Choroid plexus epithelial cell (primary cell): ENCODE data around the gene KCNC1.

Experiments
- DNase-seq: peaks from one replicate; pipeline ENCODE4 v3.0.0-alpha.2; 2010; ENCODE audit warnings: low read depth
- H3K4me3 ChIP-seq: 2 replicates; pipeline ENCODE4 v1.5.1; 2011; ENCODE audit warnings: low read depth, mild to moderate bottlenecking, control low read depth, low read length, moderate library complexity
- TF ChIP-seq, protein P1 (sequence below): conservative IDR thresholded peaks from 2 replicates; pipeline ENCODE4 v1.5.1; 2011; ENCODE audit warnings: low read depth, mild to moderate bottlenecking, control low read depth, inconsistent platforms, low read length, moderate library complexity

The KCNC1 gene

DNA sequence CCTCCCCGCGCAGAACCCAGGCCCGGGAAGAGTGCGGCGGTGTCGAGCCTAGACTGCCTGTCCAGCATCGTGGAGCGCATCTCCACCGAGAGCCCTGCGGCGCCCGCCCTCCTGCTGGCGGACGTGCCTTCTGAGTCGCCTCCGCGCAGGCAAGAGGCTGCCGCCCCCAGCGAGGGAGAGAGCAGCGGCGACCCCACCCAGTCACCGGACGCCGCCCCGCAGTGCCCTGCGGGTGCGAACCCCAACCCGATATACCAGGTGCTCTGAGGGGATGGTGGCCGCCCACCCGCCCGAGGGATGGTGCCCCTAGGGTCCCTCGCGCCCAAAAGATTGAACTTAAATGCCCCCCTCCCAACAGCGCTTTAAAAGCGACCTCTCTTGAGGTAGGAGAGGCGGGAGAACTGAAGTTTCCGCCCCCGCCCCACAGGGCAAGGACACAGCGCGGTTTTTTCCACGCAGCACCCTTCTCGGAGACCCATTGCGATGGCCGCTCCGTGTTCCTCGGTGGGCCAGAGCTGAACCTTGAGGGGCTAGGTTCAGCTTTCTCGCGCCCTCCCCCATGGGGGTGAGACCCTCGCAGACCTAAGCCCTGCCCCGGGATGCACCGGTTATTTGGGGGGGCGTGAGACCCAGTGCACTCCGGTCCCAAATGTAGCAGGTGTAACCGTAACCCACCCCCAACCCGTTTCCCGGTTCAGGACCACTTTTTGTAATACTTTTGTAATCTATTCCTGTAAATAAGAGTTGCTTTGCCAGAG lies 13.2 kb upstream of the KCNC1 start:
- no peak for DNase-seq
- TF ChIP-seq, protein P1, sequence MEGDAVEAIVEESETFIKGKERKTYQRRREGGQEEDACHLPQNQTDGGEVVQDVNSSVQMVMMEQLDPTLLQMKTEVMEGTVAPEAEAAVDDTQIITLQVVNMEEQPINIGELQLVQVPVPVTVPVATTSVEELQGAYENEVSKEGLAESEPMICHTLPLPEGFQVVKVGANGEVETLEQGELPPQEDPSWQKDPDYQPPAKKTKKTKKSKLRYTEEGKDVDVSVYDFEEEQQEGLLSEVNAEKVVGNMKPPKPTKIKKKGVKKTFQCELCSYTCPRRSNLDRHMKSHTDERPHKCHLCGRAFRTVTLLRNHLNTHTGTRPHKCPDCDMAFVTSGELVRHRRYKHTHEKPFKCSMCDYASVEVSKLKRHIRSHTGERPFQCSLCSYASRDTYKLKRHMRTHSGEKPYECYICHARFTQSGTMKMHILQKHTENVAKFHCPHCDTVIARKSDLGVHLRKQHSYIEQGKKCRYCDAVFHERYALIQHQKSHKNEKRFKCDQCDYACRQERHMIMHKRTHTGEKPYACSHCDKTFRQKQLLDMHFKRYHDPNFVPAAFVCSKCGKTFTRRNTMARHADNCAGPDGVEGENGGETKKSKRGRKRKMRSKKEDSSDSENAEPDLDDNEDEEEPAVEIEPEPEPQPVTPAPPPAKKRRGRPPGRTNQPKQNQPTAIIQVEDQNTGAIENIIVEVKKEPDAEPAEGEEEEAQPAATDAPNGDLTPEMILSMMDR, result no peak
- no peak overlapping the region for H3K4me3 ChIP-seq

DNA sequence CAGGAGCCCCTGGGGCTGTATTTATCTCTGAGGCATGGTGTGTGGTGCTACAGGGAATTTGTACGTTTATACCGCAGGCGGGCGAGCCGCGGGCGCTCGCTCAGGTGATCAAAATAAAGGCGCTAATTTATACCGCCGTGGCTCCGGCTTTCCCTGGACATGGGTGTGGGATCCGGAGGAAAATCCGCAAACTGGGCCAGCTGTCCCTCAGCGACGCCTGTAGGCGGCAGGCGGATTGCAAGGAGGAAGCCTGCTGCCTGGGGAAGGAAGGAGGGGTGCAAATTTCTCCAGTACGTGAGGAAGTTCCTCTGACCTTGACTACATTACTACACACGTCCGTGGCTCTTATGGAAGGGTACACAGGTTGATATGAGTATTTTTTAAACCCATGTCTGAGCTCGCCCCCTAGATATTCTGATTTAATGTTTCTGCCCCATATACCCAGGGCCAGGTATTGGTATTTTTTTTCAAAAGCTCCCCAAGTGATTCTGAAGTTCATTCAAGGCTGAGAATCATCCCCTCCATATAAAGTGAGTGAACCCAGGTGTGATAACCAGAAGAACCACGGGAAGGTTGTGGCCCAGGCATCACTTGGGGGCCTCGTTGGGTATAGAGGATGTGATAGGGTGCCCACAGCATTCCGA lies 12.5 kb upstream of the KCNC1 start:
- peak; percentile 34 for DNase-seq
- TF ChIP-seq, protein P1, result peak; percentile 64

DNA sequence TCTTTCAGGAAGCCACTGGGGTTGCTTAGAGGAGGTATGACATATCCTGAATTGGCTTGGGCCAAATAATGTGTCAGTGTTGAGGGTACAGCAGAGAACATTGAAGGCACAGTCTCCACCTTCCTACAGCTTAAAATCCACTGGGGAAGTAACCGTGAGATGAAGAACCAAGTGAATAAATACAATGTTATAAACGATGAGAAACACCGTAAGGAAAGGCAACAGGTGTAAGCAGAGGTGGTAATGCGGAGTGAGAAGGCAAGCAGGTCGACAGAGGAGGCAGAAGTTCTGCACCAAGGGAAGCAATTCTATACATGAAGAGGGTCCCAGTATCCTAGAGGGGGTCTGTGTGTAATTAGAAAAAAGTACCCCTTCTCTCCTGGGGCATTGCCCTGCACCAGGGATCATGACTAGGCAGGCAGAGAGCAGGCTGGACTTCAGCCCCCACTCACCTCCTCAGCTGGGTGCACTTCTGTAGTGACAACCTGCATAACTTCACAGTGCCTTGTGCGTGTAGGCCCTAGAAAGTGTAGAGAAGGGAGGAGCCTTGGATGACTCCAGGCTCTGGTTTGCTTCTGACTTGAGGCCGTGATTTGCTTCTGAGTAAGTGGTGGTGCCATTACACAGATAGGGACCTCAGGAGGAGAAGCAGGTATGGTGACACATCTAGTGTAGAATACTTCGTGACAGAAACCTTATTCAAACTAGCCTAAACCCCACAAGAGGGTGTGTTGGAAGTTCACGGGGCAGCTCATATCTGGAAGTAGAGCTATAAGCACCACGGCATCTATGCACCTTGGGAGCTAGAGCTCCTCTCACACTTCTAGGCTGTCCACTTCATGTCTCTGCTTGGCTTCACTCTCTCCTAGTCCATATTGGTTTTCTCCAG lies 10.3 kb upstream of the KCNC1 start:
- DNase-seq, result no peak
- TF ChIP-seq, protein P1, result no peak

More for the DNA sequence above, 12.5 kb upstream of the KCNC1 start:
- H3K4me3 ChIP-seq, result no peak overlapping the region

DNA sequence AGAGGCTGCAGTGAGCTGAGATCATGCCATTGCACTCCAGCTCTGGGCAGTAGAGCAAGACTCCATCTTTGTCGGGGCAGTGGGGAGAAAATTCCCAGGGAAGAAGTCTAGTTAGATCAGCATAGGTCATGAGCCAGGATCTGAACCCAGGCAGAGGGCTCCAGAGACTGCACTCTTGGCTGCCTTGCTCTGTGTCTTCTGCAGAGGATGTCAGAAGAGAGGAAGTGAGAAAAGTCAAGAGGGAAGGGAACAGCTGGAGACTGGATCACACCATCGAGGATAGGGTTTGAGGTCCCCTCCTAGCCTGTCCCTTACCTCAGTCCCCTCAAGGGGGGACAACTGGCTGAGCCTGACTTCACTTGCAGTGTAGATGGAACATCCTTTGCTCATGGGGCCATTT lies 9.4 kb upstream of the KCNC1 start:
- no peak overlapping the region for H3K4me3 ChIP-seq
- TF ChIP-seq, protein P1, result no peak
- DNase-seq, result no peak

More for the DNA sequence above, 10.3 kb upstream of the KCNC1 start:
- no peak overlapping the region for H3K4me3 ChIP-seq

DNA sequence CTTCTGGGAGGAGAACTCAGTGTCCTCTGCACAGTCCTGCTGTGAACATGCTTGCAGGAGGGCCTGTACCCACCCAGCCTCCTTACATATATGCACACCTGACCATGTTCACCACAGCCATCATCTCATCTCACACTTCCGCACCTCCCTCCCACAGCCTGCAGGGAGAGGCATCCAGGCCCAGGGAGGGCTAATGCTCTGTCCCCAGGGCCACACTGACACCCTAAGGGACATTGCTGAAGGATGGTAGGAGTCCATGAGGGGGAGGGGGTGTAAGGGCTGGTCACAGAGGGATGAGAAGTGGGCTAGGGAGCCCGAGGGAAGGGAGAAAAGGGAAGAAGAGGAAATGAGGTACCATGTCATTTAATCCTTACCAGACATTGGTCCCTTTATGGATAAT lies 4.4 kb upstream of the KCNC1 start:
- H3K4me3 ChIP-seq, result no peak overlapping the region
- no peak for DNase-seq
- TF ChIP-seq, protein P1, result no peak

DNA sequence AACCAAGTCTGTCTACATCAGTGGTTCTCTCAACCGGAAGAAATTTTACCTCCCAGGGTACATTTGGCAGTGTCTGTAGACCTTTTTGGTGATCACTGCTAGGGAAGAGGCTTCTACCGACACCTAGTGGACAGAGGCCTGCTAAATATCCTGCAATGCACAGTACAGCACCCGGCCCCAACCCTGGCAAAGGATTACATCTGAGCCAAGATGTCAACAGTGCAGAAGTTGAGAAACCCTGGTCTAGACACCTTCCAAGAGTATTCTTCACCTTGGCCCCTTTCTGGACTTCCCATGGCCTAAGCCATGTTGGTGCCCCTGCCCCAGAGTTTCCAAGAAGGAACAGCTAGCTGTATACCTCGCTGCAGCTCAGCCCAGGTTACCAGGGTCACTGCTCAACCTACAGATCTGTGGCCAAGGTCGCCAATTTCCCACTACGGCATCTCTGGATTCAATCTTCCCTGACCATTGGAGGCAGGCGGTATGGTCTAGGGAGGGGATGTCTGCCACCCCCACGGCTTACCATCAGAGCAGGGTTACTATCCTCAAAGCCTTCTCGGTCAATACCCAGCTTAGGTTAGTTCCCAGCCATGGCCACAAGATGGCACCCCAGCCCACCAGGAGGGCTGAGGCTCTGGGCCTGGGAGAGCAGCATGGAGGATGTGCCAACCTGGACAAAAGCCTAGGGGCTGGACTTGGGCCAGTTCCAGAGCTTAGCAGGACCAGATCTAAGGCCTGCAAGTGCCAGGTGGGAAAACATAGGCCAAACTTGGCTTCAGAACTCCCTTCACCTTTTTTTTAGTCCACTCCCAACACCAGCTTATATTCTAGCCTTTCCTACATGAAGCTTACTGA lies 3.7 kb upstream of the KCNC1 start:
- DNase-seq, result peak; percentile 82
- TF ChIP-seq, protein P1, result peak; percentile 92
- H3K4me3 ChIP-seq, result no peak overlapping the region
